Uterus (tissue), 2 donors: Measurements from ENCODE around the gene STARD10.

Experiments used
- CTCF ChIP-seq, 4 experiments: fragments of 200-600 bp in 2 of 4; fragments of 450-650 bp in 2 of 4; sonication (generic) in 2 of 4; IDR thresholded peaks; one replicate each; pipeline ENCODE4 v1.5.1; 2016 to 2019; ENCODE audit warnings: antibody characterized with exemption in 4 of 4, mild to moderate bottlenecking in 2 of 4, moderate library complexity in 1 of 4
- POLR2A ChIP-seq, 2 donors: fragments of 450-650 bp; IDR thresholded peaks; one replicate each; pipeline ENCODE4 v1.6.1; 2016; ENCODE audit warnings: antibody characterized with exemption in 2 of 2, mild to moderate bottlenecking in 1 of 2, moderate library complexity in 1 of 2

GRCh38 chr11:72724021-72724551 lies 69.8 kb downstream of the STARD10 start:
- TF ChIP-seq CTCF (IDR thresholded peaks at IDR 0.05) (no peak), POLR2A (IDR thresholded peaks at IDR 0.05) (no peak)
